ENCODE data around the gene CYB561. TPM values are rescaled to one million over a fixed set of nuclear protein-coding genes. Genes with fewer than 3 reads are reported as not detected.
A peak's percentile ranks its signal among the peaks of the same experiment; 100 is the strongest.

Gene CYB561
- total and polyA plus RNA-seq, 9 of the 15 experiments (the other 6 are each of a cell fraction or from before 2014, with no cell fraction given) = 4.0 to 30.8 (median 17.4) TPM

GRCh38 chr17:63446753-63447470, 806 bp upstream of the CYB561 start (continued):
- TF ChIP-seq TFE3 (CRISPR knock-in tag; IDR thresholded peaks at IDR 0.05) = peak; percentile 8; the same call in 1 of the 2 replicates
- no peak for TF ChIP-seq CBX2 (IDR thresholded peaks at IDR 0.05; ENCODE audit: insufficient read depth, low read length, poor library complexity, severe bottlenecking)
- TF ChIP-seq KDM5B (IDR thresholded peaks at IDR 0.05; ENCODE audit: insufficient replicate concordance, low read depth, low read length) = peak; percentile 69
- TF ChIP-seq OTX1 (CRISPR knock-in tag; IDR thresholded peaks at IDR 0.05) = no peak
- TF ChIP-seq NCOA6 (IDR thresholded peaks at IDR 0.05) = 0 out of 2 replicates have a peak, but pooled peaks have one; percentile 24
- TF ChIP-seq NKRF (IDR thresholded peaks at IDR 0.05; ENCODE audit: borderline replicate concordance) = peak; percentile 47; the same call in 1 of the 2 replicates
- no peak for TF ChIP-seq ID3 (CRISPR knock-in tag; IDR thresholded peaks at IDR 0.05)
- TF ChIP-seq ID3 (tag; IDR thresholded peaks at IDR 0.05) = 0 out of 2 replicates have a peak, but pooled peaks have one; percentile 48
- no peak for TF ChIP-seq TCF3 (CRISPR knock-in tag; IDR thresholded peaks at IDR 0.05)
- no peak for TF ChIP-seq ZNF512 (tag; IDR thresholded peaks at IDR 0.05)
- no peak for TF ChIP-seq ZNF668 (CRISPR knock-in tag; IDR thresholded peaks at IDR 0.05)
- no peak for TF ChIP-seq SFPQ (IDR thresholded peaks at IDR 0.05; ENCODE audit: low read depth, low read length)
- TF ChIP-seq ZNF583 (CRISPR knock-in tag; IDR thresholded peaks at IDR 0.05) = peak; percentile 80
- no peak; the same call in none of the 2 replicates for TF ChIP-seq SMARCA4 (IDR thresholded peaks at IDR 0.05)
- 0 out of 2 replicates have a peak, but pooled peaks have one; percentile 0 for TF ChIP-seq SAFB (IDR thresholded peaks at IDR 0.05; ENCODE audit: borderline replicate concordance, low read depth, low read length)
